Fibroblast of lung (primary cell): ENCODE results near the gene KRT20.

ENCODE experiments used
- CTCF ChIP-seq, 2 donors: IDR thresholded peaks in 1 of 2; conservative IDR thresholded peaks in 1 of 2; 1 replicate in 1 of 2; 2 replicates in 1 of 2; pipeline ENCODE4 v1.5.1; 2011 to 2012; ENCODE audit warnings: low read length in 2 of 2, control low read depth in 1 of 2, inconsistent platforms in 1 of 2, low read depth in 1 of 2, mild to moderate bottlenecking in 1 of 2
- EZH2 ChIP-seq: IDR thresholded peaks from 2 replicates; pipeline ENCODE4 v1.5.1; 2012; ENCODE audit warnings: low read length, control low read depth, mild to moderate bottlenecking; ENCODE audit errors: missing control alignments

GRCh38 chr17:40922239-40922638 is 37.2 kb upstream of the KRT20 start:
- TF ChIP-seq EZH2 (no peak), CTCF (conservative IDR thresholded peaks at IDR 0.05 in 1 of 2, IDR thresholded peaks at IDR 0.05 in 1 of 2; ENCODE audit: low read depth in 1 of 2, low read length in 2 of 2) (no peak)
